Neural crest cell (in vitro differentiated cells): Measurements from ENCODE around the gene DDX1. TPM values are rescaled to one million over a fixed set of nuclear protein-coding genes. Genes with fewer than 3 reads are reported as not detected.

Experiments
- DNase-seq: peaks from one replicate; pipeline ENCODE4 v3.0.0; 2021; ENCODE audit warnings: low read depth, mixed read lengths, low spot score
- H3K27ac Mint-ChIP-seq: one replicate; pipeline ENCODE4 v1.8.0; 2021; ENCODE audit warnings: mild to moderate bottlenecking, mixed read lengths; ENCODE audit not compliant: unreplicated experiment
- H3K27me3 Mint-ChIP-seq: 2 replicates; pipeline ENCODE4 v1.8.0; 2021; ENCODE audit warnings: low read depth, mild to moderate bottlenecking, mixed read lengths
- H3K36me3 Mint-ChIP-seq: 2 replicates; pipeline ENCODE4 v1.8.0; 2021; ENCODE audit warnings: low read depth, mild to moderate bottlenecking, mixed read lengths
- H3K4me1 Mint-ChIP-seq: 2 replicates; pipeline ENCODE4 v1.8.0; 2021; ENCODE audit warnings: mixed read lengths
- H3K4me3 Mint-ChIP-seq: one replicate; pipeline ENCODE4 v1.8.0; 2021; ENCODE audit warnings: mild to moderate bottlenecking, mixed read lengths
- H3K9me3 Mint-ChIP-seq: 2 replicates; pipeline ENCODE4 v1.8.0; 2021; ENCODE audit warnings: mixed read lengths
- CTCF ChIP-seq: fragments of 200-600 bp; sonication (generic); conservative IDR thresholded peaks from 2 replicates; pipeline ENCODE4 v1.5.0; 2021; ENCODE audit warnings: antibody characterized with exemption, mild to moderate bottlenecking
- total RNA-seq: library from RNA; stranded (reverse); gene quantifications from 2 replicates; pipeline ENCODE4 v1.2.1, GENCODE V29; 2021

Gene DDX1
- total RNA-seq, 1 donor from 2014 or later = 154 TPM

- DNase-seq = no peak
These were observed 47.9 kb downstream of the DDX1 start for GRCh38 chr2:15639323-15640251.

DNA sequence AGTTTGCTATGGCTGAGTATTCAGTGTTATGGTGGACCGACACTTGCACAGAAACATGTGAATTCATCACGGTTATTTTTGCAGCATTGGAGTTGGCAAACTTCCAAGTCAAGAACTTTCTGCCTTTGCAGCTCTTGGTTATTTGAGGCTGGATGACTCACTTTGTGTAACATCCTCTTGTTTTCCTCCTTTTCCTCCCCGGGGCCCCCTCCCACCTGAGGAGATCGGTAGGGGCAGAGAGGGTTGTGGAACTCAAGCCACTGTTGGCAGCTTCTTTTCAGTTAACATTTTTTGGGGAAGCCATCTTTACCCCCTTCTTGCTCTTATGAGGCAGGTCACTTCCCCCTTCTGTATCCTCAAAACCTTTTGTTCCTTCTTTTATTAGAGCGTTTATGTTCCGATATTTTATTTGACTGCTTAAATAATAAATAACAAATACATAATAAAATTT, 48.6 kb downstream of the DDX1 start:
- Mint-ChIP-seq H3K4me3 (no peak overlapping the region), H3K9me3 (peaks cover 9% of the 10 kb centered on the region), H3K27ac (no peak overlapping the region), H3K4me1 (peaks cover 66% of the 10 kb centered on the region), H3K36me3 (peaks cover 31% of the 10 kb centered on the region), H3K27me3 (no peaks in the 10 kb centered on the region)
- TF ChIP-seq CTCF = no peak
- DNase-seq = no peak

More at GRCh38 chr2:15639323-15640251, 47.9 kb downstream of the DDX1 start:
- Mint-ChIP-seq H3K4me3 (no peak overlapping the region), H3K27me3 (no peaks in the 10 kb centered on the region), H3K9me3 (peaks cover 9% of the 10 kb centered on the region), H3K27ac (no peak overlapping the region), H3K4me1 (peaks cover 61% of the 10 kb centered on the region), H3K36me3 (peaks cover 31% of the 10 kb centered on the region)
- no peak for TF ChIP-seq CTCF

- peaks cover 68% of the 10 kb centered on the region for H3K4me1 Mint-ChIP-seq
- H3K27me3 Mint-ChIP-seq = no peaks in the 10 kb centered on the region
- no peak for DNase-seq
- H3K4me3 Mint-ChIP-seq = peak overlapping the region; percentile 9
- no peak for TF ChIP-seq CTCF
- peaks cover 31% of the 10 kb centered on the region for H3K36me3 Mint-ChIP-seq
- H3K27ac Mint-ChIP-seq = peak overlapping the region; percentile 13
- H3K9me3 Mint-ChIP-seq = peaks cover 9% of the 10 kb centered on the region
These were observed 49.1 kb downstream of the DDX1 start for GRCh38 chr2:15640784-15641183.

- no peak for TF ChIP-seq CTCF
- Mint-ChIP-seq H3K4me3 (peak overlapping the region; percentile 2), H3K4me1 (peaks cover 69% of the 10 kb centered on the region), H3K27ac (peak overlapping the region; percentile 5), H3K36me3 (peaks cover 31% of the 10 kb centered on the region), H3K27me3 (no peaks in the 10 kb centered on the region), H3K9me3 (peaks cover 11% of the 10 kb centered on the region)
- DNase-seq = no peak
These were observed 49.9 kb downstream of the DDX1 start for GRCh38 chr2:15641530-15641982.

GRCh38 chr2:15642011-15642814, 50.5 kb downstream of the DDX1 start:
- no peak for DNase-seq
- H3K4me1 Mint-ChIP-seq = peaks cover 63% of the 10 kb centered on the region
- peaks cover 30% of the 10 kb centered on the region for H3K36me3 Mint-ChIP-seq
- no peak for TF ChIP-seq CTCF
- H3K27ac Mint-ChIP-seq = peak overlapping the region; percentile 8
- no peaks in the 10 kb centered on the region for H3K27me3 Mint-ChIP-seq
- H3K4me3 Mint-ChIP-seq = peak overlapping the region; percentile 18
- peaks cover 11% of the 10 kb centered on the region for H3K9me3 Mint-ChIP-seq
